HG02870 (cell line): ENCODE measurements around the gene ARFGAP2.

Experiments
- ATAC-seq: cut with Tn5 transposase; IDR thresholded peaks from one replicate; pipeline ENCODE4 v1.9.1; 2021; ENCODE audit warnings: mild to moderate bottlenecking, moderate library complexity; ENCODE audit not compliant: unreplicated experiment

Gene ARFGAP2

GRCh38 chr11:47172740-47173336, 3.8 kb downstream of the ARFGAP2 start:
- ATAC-seq, result no peak

GRCh38 chr11:47171856-47172255, 4.8 kb downstream of the ARFGAP2 start:
- ATAC-seq, result no peak

- no peak for ATAC-seq
Observed at GRCh38 chr11:47171061-47171838, 5.4 kb downstream of the ARFGAP2 start.

GRCh38 chr11:47166368-47166767, 10.3 kb downstream of the ARFGAP2 start:
- no peak for ATAC-seq

GRCh38 chr11:47165253-47165840, 11.3 kb downstream of the ARFGAP2 start:
- ATAC-seq, result no peak

GRCh38 chr11:47164321-47164720, 12.4 kb downstream of the ARFGAP2 start:
- no peak for ATAC-seq

GRCh38 chr11:47163898-47164297, 12.8 kb downstream of the ARFGAP2 start:
- no peak for ATAC-seq

- ATAC-seq, result no peak
Observed at GRCh38 chr11:47163193-47163592, 13.5 kb downstream of the ARFGAP2 start.

- ATAC-seq, result no peak
Observed at GRCh38 chr11:47162426-47162825, 14.3 kb downstream of the ARFGAP2 start.

GRCh38 chr11:47161890-47162289, 14.8 kb downstream of the ARFGAP2 start:
- no peak for ATAC-seq

- ATAC-seq, result no peak
Observed at GRCh38 chr11:47161134-47161854, 15.4 kb downstream of the ARFGAP2 start.

- ATAC-seq, result no peak
Observed at GRCh38 chr11:47160753-47161133, 15.9 kb downstream of the ARFGAP2 start.

- ATAC-seq, result no peak
Observed at GRCh38 chr11:47158242-47158641, 18.4 kb downstream of the ARFGAP2 start.

- ATAC-seq, result no peak
Observed at GRCh38 chr11:47157805-47158204, 18.9 kb downstream of the ARFGAP2 start.

- ATAC-seq, result no peak
Observed at GRCh38 chr11:47156951-47157350, 19.7 kb downstream of the ARFGAP2 start.

- ATAC-seq, result no peak
Observed at GRCh38 chr11:47156333-47156732, 20.3 kb downstream of the ARFGAP2 start.

- ATAC-seq, result no peak
Observed at GRCh38 chr11:47155879-47156278, 20.8 kb downstream of the ARFGAP2 start.

- ATAC-seq, result no peak
Observed at GRCh38 chr11:47154616-47155570, 21.8 kb downstream of the ARFGAP2 start.

GRCh38 chr11:47152953-47153950, 23.4 kb downstream of the ARFGAP2 start:
- no peak for ATAC-seq
